Endothelial cell (in vitro differentiated cells): ENCODE data around the gene GPR37L1. TPM values are rescaled to one million over a fixed set of nuclear protein-coding genes. Genes with fewer than 3 reads are reported as not detected.

ENCODE experiments used
- total RNA-seq: library from RNA; stranded (reverse); fragmentation: NEBNext Ultra II Directional; extraction: Animal tissue kit (Norgen Biotek cat#: 25700); gene quantifications from one replicate; pipeline ENCODE4 v1.2.1, GENCODE V29; 2021; ENCODE audit not compliant: unreplicated experiment

GPR37L1 gene
- total RNA-seq, 1 donor from 2014 or later: not detected

Other genes with a start within 250 kb of the GPR37L1 start
- gene SHISA4, start 234.0 kb upstream of the GPR37L1 start, total RNA-seq: 0.85 TPM
- not detected for gene LMOD1, start 176.4 kb upstream of the GPR37L1 start, total RNA-seq
- 45.7 TPM for gene TIMM17A, start 167.4 kb upstream of the GPR37L1 start, total RNA-seq
- 70.1 TPM for gene RNPEP, start 140.3 kb upstream of the GPR37L1 start, total RNA-seq
- 0.56 TPM for gene ELF3, start 112.3 kb upstream of the GPR37L1 start, total RNA-seq
- 38.8 TPM for gene ARL8A, start 21.8 kb downstream of the GPR37L1 start, total RNA-seq
- gene PTPN7, start 37.7 kb downstream of the GPR37L1 start, total RNA-seq: 1.3 TPM
- 0.23 TPM for gene LGR6, start 70.9 kb downstream of the GPR37L1 start, total RNA-seq
- gene UBE2T, start 219.0 kb downstream of the GPR37L1 start, total RNA-seq: 10.4 TPM
- 7.2 TPM for gene PPP1R12B, start 225.8 kb downstream of the GPR37L1 start, total RNA-seq